Peyer's patch (tissue), 4 donors: ENCODE data around the gene CXXC5.

ENCODE experiments used
- CTCF ChIP-seq, 6 experiments: fragments of 450-650 bp in 4 of 6; fragments of 200-600 bp in 2 of 6; sonication (generic) in 1 of 6; IDR thresholded peaks; one replicate each; pipeline ENCODE4 v1.5.1; 2017 to 2019; ENCODE audit warnings: antibody characterized with exemption in 6 of 6, mild to moderate bottlenecking in 3 of 6, moderate library complexity in 1 of 6
- POLR2A ChIP-seq, 2 donors: fragments of 450-650 bp; IDR thresholded peaks; one replicate each; pipeline ENCODE4 v1.5.1; 2017; ENCODE audit warnings: antibody characterized with exemption in 2 of 2, mild to moderate bottlenecking in 2 of 2, moderate library complexity in 2 of 2

GRCh38 chr5:139659695-139660101, 11.5 kb downstream of the CXXC5 start:
- no peak for TF ChIP-seq CTCF (IDR thresholded peaks at IDR 0.05)
- TF ChIP-seq POLR2A (IDR thresholded peaks at IDR 0.05) = no peak
